Natural killer cell (primary cell): Measurements from ENCODE around the gene IYD. TPM values are rescaled to one million over a fixed set of nuclear protein-coding genes. Genes with fewer than 3 reads are reported as not detected.
"Not testable (repeated sequence)": the region's sequence is repeated elsewhere in the genome, so short reads cannot be mapped to it uniquely, and the experiment has no call there.

Experiments
- ATAC-seq, 3 donors: fragments of 150-1000 bp in 2 of 3; fragments of 200-7000 bp in 1 of 3; cut with Tn5 transposase; 1 replicate in 1 of 3; 2 replicates in 2 of 3; pipeline ENCODE4 v1.10.0; 2021; ENCODE audit warnings: mild to moderate bottlenecking in 2 of 3, moderate library complexity in 2 of 3
- DNase-seq, 2 donors: peaks; one replicate each; pipeline versions ENCODE4 v3.0.0 to v3.0.0-alpha.2; 2013 to 2021; ENCODE audit warnings: mixed read lengths in 1 of 2
- H3K27ac ChIP-seq: one replicate; pipeline ENCODE4 v1.5.1; 2013; ENCODE audit warnings: mild to moderate bottlenecking, low read length
- H3K27me3 ChIP-seq: one replicate; pipeline ENCODE4 v1.6.1; 2013; ENCODE audit warnings: low read length; ENCODE audit not compliant: control insufficient read depth, insufficient read depth
- H3K36me3 ChIP-seq: one replicate; pipeline ENCODE4 v1.6.1; 2013; ENCODE audit warnings: low read length; ENCODE audit not compliant: control insufficient read depth, insufficient read depth
- H3K4me1 ChIP-seq: one replicate; pipeline ENCODE4 v1.6.1; 2013; ENCODE audit warnings: low read length; ENCODE audit not compliant: control insufficient read depth, insufficient read depth
- H3K4me3 ChIP-seq: one replicate; pipeline ENCODE4 v1.5.1; 2013; ENCODE audit warnings: low read length
- H3K9me3 ChIP-seq: one replicate; pipeline ENCODE4 v1.6.1; 2013; ENCODE audit warnings: low read length; ENCODE audit not compliant: control insufficient read depth, insufficient read depth
- H3K27ac Mint-ChIP-seq, 2 donors: one replicate each; pipeline ENCODE4 v1.8.0; 2022; ENCODE audit warnings: mild to moderate bottlenecking in 2 of 2, mixed read lengths in 2 of 2, moderate library complexity in 1 of 2
- H3K27me3 Mint-ChIP-seq, 2 donors: one replicate each; pipeline ENCODE4 v1.8.0; 2022; ENCODE audit warnings: low read depth in 2 of 2, mixed read lengths in 2 of 2
- H3K36me3 Mint-ChIP-seq: one replicate; pipeline ENCODE4 v1.8.0; 2022; ENCODE audit warnings: mixed read lengths
- H3K4me1 Mint-ChIP-seq, 2 donors: one replicate each; pipeline ENCODE4 v1.8.0; 2022; ENCODE audit warnings: mixed read lengths in 2 of 2
- H3K4me3 Mint-ChIP-seq: one replicate; pipeline ENCODE4 v1.8.0; 2022; ENCODE audit warnings: mild to moderate bottlenecking, moderate library complexity, mixed read lengths
- H3K9me3 Mint-ChIP-seq, 2 donors: one replicate each; pipeline ENCODE4 v1.8.0; 2022; ENCODE audit warnings: mixed read lengths in 2 of 2
- CTCF ChIP-seq: fragments of 200-600 bp; IDR thresholded peaks from one replicate; pipeline ENCODE4 v1.8.0; 2022; ENCODE audit warnings: antibody characterized with exemption
- WGBS: methylation state at CpG from one replicate; pipeline ENCODE4 v1.1.7; 2013; ENCODE audit warnings: missing lambda C conversion rate; ENCODE audit not compliant: insufficient coverage; 5-methylcytosine and 5-hydroxymethylcytosine counted together
- intact Hi-C: fragments of 100-400 bp; cut with micrococcal nuclease; formaldehyde crosslinking; loops from one replicate; pipeline ENCODE4 v1.14.2; 2022
- total RNA-seq, 4 donors: library from RNA; stranded (reverse); fragments of 120-200 nt in 1 of 4; gene quantifications; one replicate each; pipeline versions ENCODE4 v1.2.3 to v1.2.4, GENCODE V29; 2013 to 2022

Gene IYD
- total RNA-seq, 3 donors from 2014 or later (not counting 1 experiment from before 2014, with no cell fraction given) = not detected

GRCh38 chr6:150448221-150448620 is 79.4 kb downstream of the IYD start:
- peaks cover 2 to 19% of the 10 kb centered on the region in 2 donors for H3K27me3 Mint-ChIP-seq
- TF ChIP-seq CTCF = no peak
- no peak for DNase-seq
- intact Hi-C loops = no loop called here
- Histone ChIP-seq H3K4me1 (no peaks in the 10 kb centered on the region), H3K4me3 (no peak overlapping the region), H3K36me3 (no peaks in the 10 kb centered on the region), H3K27me3 (no peaks in the 10 kb centered on the region), H3K9me3 (no peaks in the 10 kb centered on the region), H3K27ac (no peak overlapping the region)
- H3K36me3 Mint-ChIP-seq = no peaks in the 10 kb centered on the region
- no peak overlapping the region for H3K27ac Mint-ChIP-seq
- no peaks in the 10 kb centered on the region for H3K9me3 Mint-ChIP-seq
- H3K4me3 Mint-ChIP-seq = no peak overlapping the region
- H3K4me1 Mint-ChIP-seq = no peaks in the 10 kb centered on the region
- WGBS = 40% methylated on average over 1 of the region's 1 CpG
- ATAC-seq = no peak

GRCh38 chr6:150449055-150449454 is 80.2 kb downstream of the IYD start:
- H3K9me3 Mint-ChIP-seq, H3K9me3 ChIP-seq, H3K27me3 ChIP-seq, DNase-seq, H3K4me1 ChIP-seq, H3K27ac ChIP-seq, intact Hi-C loops, ATAC-seq, H3K36me3 ChIP-seq, H3K27ac Mint-ChIP-seq, H3K4me1 Mint-ChIP-seq, H3K4me3 ChIP-seq, H3K36me3 Mint-ChIP-seq, H3K4me3 Mint-ChIP-seq: not testable (repeated sequence)
- 97% methylated on average over 4 of the region's 5 CpGs for WGBS
- peaks cover 2 to 17% of the 10 kb centered on the region in 2 donors for H3K27me3 Mint-ChIP-seq

GRCh38 chr6:150450918-150451317 is 82.1 kb downstream of the IYD start:
- no peak overlapping the region for H3K4me3 Mint-ChIP-seq
- no peaks in the 10 kb centered on the region for H3K36me3 Mint-ChIP-seq
- no peaks in the 10 kb centered on the region for H3K27me3 ChIP-seq
- H3K27ac ChIP-seq = no peak overlapping the region
- no peak for DNase-seq
- ATAC-seq = no peak
- H3K27me3 Mint-ChIP-seq = peaks cover 6 to 12% of the 10 kb centered on the region in 2 donors
- no peak for TF ChIP-seq CTCF
- intact Hi-C loops = no loop called here
- WGBS = 98% methylated on average over 3 of the region's 3 CpGs
- no peaks in the 10 kb centered on the region for H3K36me3 ChIP-seq
- no peaks in the 10 kb centered on the region for H3K9me3 Mint-ChIP-seq
- no peak overlapping the region for H3K27ac Mint-ChIP-seq
- H3K4me1 ChIP-seq = no peaks in the 10 kb centered on the region
- no peak overlapping the region for H3K4me3 ChIP-seq
- H3K9me3 ChIP-seq = no peaks in the 10 kb centered on the region
- H3K4me1 Mint-ChIP-seq = no peaks in the 10 kb centered on the region

GRCh38 chr6:150451807-150452427 is 83.1 kb downstream of the IYD start:
- H3K4me3 Mint-ChIP-seq = no peak overlapping the region
- intact Hi-C loops = no loop called here
- Histone ChIP-seq H3K9me3 (no peaks in the 10 kb centered on the region), H3K36me3 (no peaks in the 10 kb centered on the region), H3K27ac (no peak overlapping the region), H3K27me3 (no peaks in the 10 kb centered on the region), H3K4me3 (no peak overlapping the region), H3K4me1 (no peaks in the 10 kb centered on the region)
- DNase-seq = no peak
- H3K36me3 Mint-ChIP-seq = no peaks in the 10 kb centered on the region
- TF ChIP-seq CTCF = no peak
- peaks cover 5 to 6% of the 10 kb centered on the region in 2 donors for H3K27me3 Mint-ChIP-seq
- 96% methylated on average over 13 of the region's 13 CpGs for WGBS
- no peak for ATAC-seq
- no peaks in the 10 kb centered on the region for H3K9me3 Mint-ChIP-seq
- no peak overlapping the region for H3K27ac Mint-ChIP-seq
- no peaks in the 10 kb centered on the region for H3K4me1 Mint-ChIP-seq
